Fibroblast of lung (primary cell): ENCODE measurements around the gene FGGY. TPM values are rescaled to one million over a fixed set of nuclear protein-coding genes. Genes with fewer than 3 reads are reported as not detected.

Experiments
- DNase-seq, 2 donors: peaks; one replicate each; pipeline versions ENCODE4 v3.0.0 to v3.0.0-alpha.2; 2010; ENCODE audit warnings: low read depth in 2 of 2
- H2AFZ ChIP-seq: 2 replicates; pipeline ENCODE4 v1.5.1; 2012; ENCODE audit warnings: low read length, control low read depth, inconsistent platforms
- H3K27ac ChIP-seq: 2 replicates; pipeline ENCODE4 v1.5.1; 2011; ENCODE audit warnings: low read length, control low read depth; ENCODE audit not compliant: insufficient read depth
- H3K27me3 ChIP-seq: 2 replicates; pipeline ENCODE4 v1.5.1; 2011; ENCODE audit warnings: mild to moderate bottlenecking, low read length; ENCODE audit not compliant: control insufficient read depth, insufficient read depth
- H3K36me3 ChIP-seq: 2 replicates; pipeline ENCODE4 v1.5.1; 2011; ENCODE audit warnings: low read length; ENCODE audit not compliant: control insufficient read depth, insufficient read depth
- H3K4me1 ChIP-seq: 2 replicates; pipeline ENCODE4 v1.5.1; 2011; ENCODE audit warnings: low read length; ENCODE audit not compliant: control insufficient read depth, insufficient read depth; ENCODE audit errors: extremely low read depth
- H3K4me2 ChIP-seq: 2 replicates; pipeline ENCODE4 v1.5.1; 2011; ENCODE audit warnings: low read length, control low read depth; ENCODE audit not compliant: insufficient read depth; ENCODE audit errors: extremely low read depth
- H3K4me3 ChIP-seq, 4 experiments: fragments of 200-600 bp in 1 of 4; sonication (generic) in 1 of 4; replicated peaks in 1 of 4; 2 replicates each; pipeline ENCODE4 v1.5.1; 2011 to 2016; ENCODE audit warnings: low read length in 4 of 4, low read depth in 3 of 4, mild to moderate bottlenecking in 3 of 4, control low read depth in 2 of 4, inconsistent platforms in 1 of 4, mixed read lengths in 1 of 4; ENCODE audit not compliant: insufficient read depth in 1 of 4; ENCODE audit errors: control extremely low read depth in 1 of 4
- H3K79me2 ChIP-seq: 2 replicates; pipeline ENCODE4 v1.5.1; 2012; ENCODE audit warnings: mild to moderate bottlenecking, low read length, inconsistent platforms; ENCODE audit not compliant: control insufficient read depth, insufficient read depth
- H3K9ac ChIP-seq: 2 replicates; pipeline ENCODE4 v1.5.1; 2011; ENCODE audit warnings: mild to moderate bottlenecking, low read length, control low read depth; ENCODE audit not compliant: insufficient read depth
- H3K9me3 ChIP-seq: 2 replicates; pipeline ENCODE4 v1.5.1; 2012; ENCODE audit warnings: low read depth, low read length; ENCODE audit not compliant: control insufficient read depth, insufficient read depth
- H4K20me1 ChIP-seq: 2 replicates; pipeline ENCODE4 v1.5.1; 2011; ENCODE audit warnings: low read length; ENCODE audit not compliant: control insufficient read depth, insufficient read depth; ENCODE audit errors: extremely low read depth
- EZH2 ChIP-seq: IDR thresholded peaks from 2 replicates; pipeline ENCODE4 v1.5.1; 2012; ENCODE audit warnings: low read length, control low read depth, mild to moderate bottlenecking; ENCODE audit errors: missing control alignments
- polyA plus RNA-seq, 2 donors: library from polyadenylated mRNA; depleted of rRNA in 1 of 2; stranded (reverse) in 1 of 2; unstranded in 1 of 2; fragments of >200 nt; gene quantifications; 2 replicates each; pipeline ENCODE4 v1.2.1, GENCODE V29; 2011 to 2012; ENCODE audit warnings: missing spikeins in 1 of 2
- total RNA-seq: library from RNA; depleted of rRNA; stranded (reverse); fragments of >200 nt; gene quantifications from 2 replicates; pipeline ENCODE4 v1.2.1, GENCODE V29; 2014
- TF ChIP-seq, protein P1 (sequence below), 2 donors: IDR thresholded peaks in 1 of 2; conservative IDR thresholded peaks in 1 of 2; 1 replicate in 1 of 2; 2 replicates in 1 of 2; pipeline ENCODE4 v1.5.1; 2011 to 2012; ENCODE audit warnings: low read length in 2 of 2, control low read depth in 1 of 2, inconsistent platforms in 1 of 2, low read depth in 1 of 2, mild to moderate bottlenecking in 1 of 2

The FGGY gene
- total and polyA plus RNA-seq, 2 donors (not counting 1 experiment from before 2014, with no cell fraction given): 9.5 to 32.4 TPM

DNA sequence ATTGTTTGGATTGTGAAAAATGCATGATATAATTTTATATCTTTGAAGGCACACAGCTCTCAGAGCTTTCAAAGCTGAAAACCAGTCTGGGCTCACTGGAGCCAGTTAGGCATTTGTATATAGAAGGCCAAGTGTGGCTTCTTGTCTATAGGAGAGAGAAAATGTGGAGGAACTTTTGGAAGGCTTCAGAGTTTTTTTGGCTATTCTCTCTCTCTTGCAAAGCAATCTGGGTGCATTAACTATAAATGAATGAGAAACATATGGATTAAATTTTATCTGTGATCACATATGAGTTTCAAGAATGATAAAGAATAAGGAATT is 301.2 kb downstream of the FGGY start:
- DNase-seq: no peak
- no peak overlapping the region for H3K4me2 ChIP-seq
- peaks cover 6% of the 10 kb centered on the region for H3K4me1 ChIP-seq
- H4K20me1 ChIP-seq: no peaks in the 10 kb centered on the region
- H3K36me3 ChIP-seq: no peaks in the 10 kb centered on the region
- H3K79me2 ChIP-seq: no peaks in the 10 kb centered on the region
- H3K9ac ChIP-seq: no peak overlapping the region
- TF ChIP-seq, protein P1, sequence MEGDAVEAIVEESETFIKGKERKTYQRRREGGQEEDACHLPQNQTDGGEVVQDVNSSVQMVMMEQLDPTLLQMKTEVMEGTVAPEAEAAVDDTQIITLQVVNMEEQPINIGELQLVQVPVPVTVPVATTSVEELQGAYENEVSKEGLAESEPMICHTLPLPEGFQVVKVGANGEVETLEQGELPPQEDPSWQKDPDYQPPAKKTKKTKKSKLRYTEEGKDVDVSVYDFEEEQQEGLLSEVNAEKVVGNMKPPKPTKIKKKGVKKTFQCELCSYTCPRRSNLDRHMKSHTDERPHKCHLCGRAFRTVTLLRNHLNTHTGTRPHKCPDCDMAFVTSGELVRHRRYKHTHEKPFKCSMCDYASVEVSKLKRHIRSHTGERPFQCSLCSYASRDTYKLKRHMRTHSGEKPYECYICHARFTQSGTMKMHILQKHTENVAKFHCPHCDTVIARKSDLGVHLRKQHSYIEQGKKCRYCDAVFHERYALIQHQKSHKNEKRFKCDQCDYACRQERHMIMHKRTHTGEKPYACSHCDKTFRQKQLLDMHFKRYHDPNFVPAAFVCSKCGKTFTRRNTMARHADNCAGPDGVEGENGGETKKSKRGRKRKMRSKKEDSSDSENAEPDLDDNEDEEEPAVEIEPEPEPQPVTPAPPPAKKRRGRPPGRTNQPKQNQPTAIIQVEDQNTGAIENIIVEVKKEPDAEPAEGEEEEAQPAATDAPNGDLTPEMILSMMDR (conservative IDR thresholded peaks at IDR 0.05 in 1 of 2, IDR thresholded peaks at IDR 0.05 in 1 of 2; ENCODE audit: low read depth in 1 of 2, low read length in 2 of 2): no peak
- no peak for TF ChIP-seq EZH2
- H3K27me3 ChIP-seq: no peaks in the 10 kb centered on the region
- no peak overlapping the region for H2AFZ ChIP-seq
- no peak overlapping the region for H3K27ac ChIP-seq
- no peak overlapping the region for H3K4me3 ChIP-seq
- no peaks in the 10 kb centered on the region for H3K9me3 ChIP-seq

DNA sequence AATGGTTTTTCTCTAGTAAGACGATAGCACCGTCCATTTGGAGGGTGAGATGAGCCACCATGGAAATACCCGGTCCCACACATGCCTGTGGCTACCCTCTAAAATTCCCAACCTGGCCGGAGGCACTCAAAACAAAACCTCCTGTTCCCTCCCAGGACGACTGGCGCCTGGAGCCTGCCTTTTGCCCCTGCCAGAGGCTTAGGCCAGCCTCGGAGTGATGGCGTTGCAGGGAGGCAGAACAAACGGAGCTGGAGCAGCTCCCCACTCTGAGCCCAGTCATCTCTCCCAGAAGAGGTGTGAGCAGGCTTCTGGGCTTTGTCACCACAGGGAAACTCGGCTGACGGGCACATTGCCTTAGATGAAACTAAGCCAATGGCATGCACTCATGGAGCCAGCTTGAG is 304.1 kb downstream of the FGGY start:
- no peak overlapping the region for H3K27ac ChIP-seq
- peaks cover 6% of the 10 kb centered on the region for H3K4me1 ChIP-seq

DNA sequence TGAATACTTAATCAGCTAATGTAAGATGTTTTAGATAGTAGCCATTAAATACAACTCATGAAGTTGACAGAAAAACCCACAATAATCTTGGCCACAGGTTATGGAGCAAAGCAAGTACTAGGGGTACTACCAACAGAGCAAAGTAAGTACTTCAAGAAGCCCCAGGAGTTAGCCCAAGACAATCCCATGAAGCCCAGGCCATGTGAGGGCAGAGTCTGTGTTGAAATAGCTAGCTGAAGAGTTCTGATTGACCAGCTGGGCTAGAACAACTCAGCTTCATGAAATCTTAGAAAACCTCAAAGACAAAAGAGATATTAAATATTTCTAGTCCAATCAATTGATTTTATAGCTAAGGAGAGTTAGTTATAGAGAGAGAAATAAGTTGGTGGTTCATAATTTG is 304.9 kb downstream of the FGGY start:
- Histone ChIP-seq H3K36me3 (no peaks in the 10 kb centered on the region), H3K9me3 (no peaks in the 10 kb centered on the region), H3K79me2 (no peaks in the 10 kb centered on the region), H3K4me2 (no peak overlapping the region), H4K20me1 (no peaks in the 10 kb centered on the region), H3K4me1 (no peaks in the 10 kb centered on the region), H3K9ac (no peak overlapping the region), H3K27ac (no peak overlapping the region), H3K27me3 (no peaks in the 10 kb centered on the region), H3K4me3 (no peak overlapping the region), H2AFZ (no peak overlapping the region)
- DNase-seq: no peak
- TF ChIP-seq EZH2: no peak
- TF ChIP-seq, protein P1 (conservative IDR thresholded peaks at IDR 0.05 in 1 of 2, IDR thresholded peaks at IDR 0.05 in 1 of 2; ENCODE audit: low read depth in 1 of 2, low read length in 2 of 2): no peak

More for the DNA sequence above, 304.1 kb downstream of the FGGY start:
- no peak overlapping the region for H2AFZ ChIP-seq
- no peak overlapping the region for H3K4me2 ChIP-seq
- no peak overlapping the region for H3K9ac ChIP-seq
- H3K36me3 ChIP-seq: no peaks in the 10 kb centered on the region
- H4K20me1 ChIP-seq: no peaks in the 10 kb centered on the region
- TF ChIP-seq EZH2: no peak
- TF ChIP-seq, protein P1 (conservative IDR thresholded peaks at IDR 0.05 in 1 of 2, IDR thresholded peaks at IDR 0.05 in 1 of 2; ENCODE audit: low read depth in 1 of 2, low read length in 2 of 2): no peak
- no peak overlapping the region for H3K4me3 ChIP-seq
- H3K79me2 ChIP-seq: no peaks in the 10 kb centered on the region
- peak in 1 of 2 donors; percentile 84 for DNase-seq
- no peaks in the 10 kb centered on the region for H3K27me3 ChIP-seq
- no peaks in the 10 kb centered on the region for H3K9me3 ChIP-seq
